OCI-LY1 (cell line): ENCODE measurements around the gene DGCR8.

Experiments used
- H2AFZ ChIP-seq: fragments of 200-600 bp; sonication (generic), shearing (Covaris generic); 2 replicates; pipeline ENCODE4 v1.6.0; 2014; ENCODE audit warnings: antibody characterized with exemption, mild to moderate bottlenecking, low read length
- H3F3A ChIP-seq: fragments of 200-600 bp; sonication (generic), shearing (Covaris generic); 2 replicates; pipeline ENCODE4 v1.6.0; 2014; ENCODE audit warnings: mild to moderate bottlenecking, antibody characterized with exemption, low read length, moderate library complexity; ENCODE audit not compliant: insufficient read depth
- H3K27ac ChIP-seq: fragments of 200-600 bp; sonication (generic); 2 replicates; pipeline ENCODE4 v1.5.1; 2014; ENCODE audit warnings: low read length, mixed run types, mild to moderate bottlenecking, low read depth; ENCODE audit not compliant: poor library complexity, severe bottlenecking
- H3K27me3 ChIP-seq: fragments of 200-600 bp; sonication (generic); 2 replicates; pipeline ENCODE4 v1.6.0; 2014; ENCODE audit warnings: antibody characterized with exemption, mild to moderate bottlenecking, low read length, moderate library complexity; ENCODE audit not compliant: insufficient read depth
- H3K36me3 ChIP-seq: fragments of 200-600 bp; sonication (generic); 2 replicates; pipeline ENCODE4 v1.6.1; 2014; ENCODE audit warnings: mild to moderate bottlenecking, antibody characterized with exemption, low read length, moderate library complexity, mixed read lengths; ENCODE audit not compliant: insufficient read depth
- H3K4me1 ChIP-seq: fragments of 200-600 bp; sonication (generic); 2 replicates; pipeline ENCODE4 v1.5.1; 2014; ENCODE audit warnings: mild to moderate bottlenecking, low read length, moderate library complexity; ENCODE audit not compliant: insufficient read depth, severe bottlenecking
- H3K4me2 ChIP-seq: fragments of 200-600 bp; sonication (generic), shearing (Covaris generic); 2 replicates; pipeline ENCODE4 v1.6.1; 2014; ENCODE audit warnings: low read length
- H3K4me3 ChIP-seq: fragments of 200-600 bp; sonication (generic); 2 replicates; pipeline ENCODE4 v1.5.1; 2014; ENCODE audit warnings: low read length, low read depth, mild to moderate bottlenecking, mixed read lengths; ENCODE audit not compliant: poor library complexity, severe bottlenecking
- H3K79me2 ChIP-seq: fragments of 200-600 bp; shearing (Covaris generic); 2 replicates; pipeline ENCODE4 v1.6.1; 2016; ENCODE audit warnings: mixed run types, low read length, mixed read lengths; ENCODE audit not compliant: insufficient read depth
- H3K9ac ChIP-seq: fragments of 200-600 bp; sonication (generic), shearing (Covaris generic); 2 replicates; pipeline ENCODE4 v1.6.1; 2014; ENCODE audit warnings: mild to moderate bottlenecking, low read length, mixed read lengths
- H3K9me2 ChIP-seq: fragments of 200-600 bp; sonication (generic), shearing (Covaris generic); 2 replicates; pipeline ENCODE4 v1.6.1; 2014; ENCODE audit warnings: low read depth, mild to moderate bottlenecking, low read length, mixed read lengths
- H3K9me3 ChIP-seq: fragments of 200-600 bp; shearing (Covaris generic); 2 replicates; pipeline ENCODE4 v1.6.1; 2014; ENCODE audit warnings: low read length, mixed read lengths
- H4K20me1 ChIP-seq: fragments of 200-600 bp; sonication (generic), shearing (Covaris generic); 2 replicates; pipeline ENCODE4 v1.6.0; 2016; ENCODE audit warnings: mild to moderate bottlenecking, low read length; ENCODE audit not compliant: insufficient read depth
- CTCF ChIP-seq: fragments of 200-600 bp; sonication (generic), shearing (Covaris generic); IDR thresholded peaks from 2 replicates; pipeline ENCODE4 v1.5.1; 2017; ENCODE audit warnings: mild to moderate bottlenecking, antibody characterized with exemption, low read length, moderate library complexity, mixed read lengths
- EZH2 ChIP-seq: fragments of 200-600 bp; sonication (generic), shearing (Covaris generic); IDR thresholded peaks from 2 replicates; pipeline ENCODE4 v1.8.0; 2017; ENCODE audit warnings: borderline replicate concordance, mixed run types, mild to moderate bottlenecking, antibody characterized with exemption, low read length, moderate library complexity, mixed read lengths

The DGCR8 gene

DNA sequence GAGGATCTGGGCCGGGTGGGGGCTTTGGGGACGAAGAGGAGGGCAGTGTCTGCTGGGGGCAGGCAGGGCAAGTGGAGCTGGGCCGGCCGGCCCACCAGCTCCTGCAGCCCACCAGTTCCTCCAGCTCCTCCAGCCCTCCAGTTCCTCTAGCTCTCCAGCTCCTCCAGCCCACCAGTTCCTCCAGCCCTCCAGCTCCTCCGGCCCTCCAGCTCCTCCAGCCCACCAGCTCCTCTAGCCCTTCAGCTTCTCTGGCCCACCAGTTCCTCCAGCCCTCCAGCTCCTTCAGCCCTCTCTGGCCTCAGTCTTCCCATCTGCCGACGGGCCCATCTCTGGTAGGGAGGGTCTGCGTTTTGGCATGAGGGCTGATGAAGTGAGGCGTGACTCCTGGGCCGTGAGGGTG lies 80.0 kb downstream of the DGCR8 start:
- no peaks in the 10 kb centered on the region for H3K9me3 ChIP-seq
- H3K4me2 ChIP-seq, result no peak overlapping the region
- H2AFZ ChIP-seq, result no peak overlapping the region
- no peaks in the 10 kb centered on the region for H3K27me3 ChIP-seq
- H4K20me1 ChIP-seq, result no peaks in the 10 kb centered on the region
- TF ChIP-seq CTCF (no peak), EZH2 (no peak)
- no peaks in the 10 kb centered on the region for H3K9me2 ChIP-seq
- no peaks in the 10 kb centered on the region for H3F3A ChIP-seq
- no peaks in the 10 kb centered on the region for H3K79me2 ChIP-seq
- no peak overlapping the region for H3K4me3 ChIP-seq
- H3K36me3 ChIP-seq, result no peaks in the 10 kb centered on the region
- H3K4me1 ChIP-seq, result no peaks in the 10 kb centered on the region
- no peak overlapping the region for H3K9ac ChIP-seq
- H3K27ac ChIP-seq, result no peak overlapping the region
